NCI-H1694 treated with DMSO at 0.1 percent for 48 hours (cell line): ENCODE measurements around the gene RP2.

Experiments
- DNase-seq: peaks from one replicate; lab custom pipeline; 2025; lab: John Stamatoyannopoulos, UW

RP2 gene

DNA sequence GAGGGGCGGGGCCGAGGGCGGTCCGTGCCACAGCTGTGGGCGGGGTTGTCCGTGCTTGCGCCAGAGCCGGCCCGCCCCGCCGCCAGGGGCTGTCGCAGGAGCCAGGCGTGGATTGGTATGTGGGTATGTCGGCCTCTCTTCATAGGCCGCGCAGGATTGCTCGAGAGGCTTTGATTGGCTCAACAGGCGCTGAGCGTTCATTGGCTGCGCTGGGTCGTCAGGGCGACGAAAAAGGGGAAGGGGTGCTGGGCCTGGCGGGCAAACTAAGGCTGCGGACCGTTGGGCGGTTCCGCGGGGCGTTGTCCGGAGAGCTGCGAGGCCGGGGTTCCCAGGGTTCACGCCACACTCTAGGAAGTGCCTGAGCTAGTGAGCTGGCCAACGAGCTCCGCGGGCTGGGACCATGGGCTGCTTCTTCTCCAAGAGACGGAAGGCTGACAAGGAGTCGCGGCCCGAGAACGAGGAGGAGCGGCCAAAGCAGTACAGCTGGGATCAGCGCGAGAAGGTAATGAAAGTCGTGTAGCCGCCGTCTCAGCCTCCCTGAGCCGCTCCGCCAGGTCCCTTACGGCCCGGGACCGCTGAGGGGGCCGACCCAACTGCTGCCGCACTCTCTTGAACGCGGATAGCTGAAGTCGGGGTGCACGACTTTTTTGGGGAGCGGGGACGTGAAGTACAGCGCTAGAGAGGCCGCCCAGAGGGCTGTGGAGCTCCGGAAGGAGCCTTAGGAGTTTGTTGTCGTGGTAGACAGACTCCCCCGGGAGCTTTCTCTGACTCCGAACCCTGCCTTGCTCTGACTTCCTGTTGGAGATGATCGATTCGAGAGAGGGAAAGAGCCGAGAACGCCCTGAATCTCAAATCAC is at the start of gene RP2:
RP2 (plus strand) TSS at position 343 of the 857 bp plus-strand sequence; CDS start at position 401, 58 bp downstream.
- peak; percentile 92 for DNase-seq

DNA sequence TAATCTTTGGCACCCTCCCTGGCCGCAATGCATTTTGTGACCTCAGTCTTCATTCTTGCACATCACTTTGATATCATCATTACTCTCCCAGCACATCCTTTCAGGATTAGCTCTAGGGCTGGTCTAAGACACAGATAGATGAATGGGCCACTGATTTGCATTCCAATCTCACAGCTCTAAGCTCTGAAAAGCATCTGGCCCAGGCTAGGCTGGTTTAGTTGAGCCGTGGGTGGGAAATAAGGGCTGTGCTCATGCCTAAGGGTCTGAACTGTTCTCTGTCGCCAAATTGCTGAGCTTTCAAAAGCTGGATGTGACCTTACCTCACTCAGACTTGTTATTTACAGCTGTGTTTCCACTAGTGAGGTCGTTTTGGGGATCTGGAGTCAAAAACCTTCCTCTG is 47.9 kb upstream of the RP2 start:
- no peak for DNase-seq

DNA sequence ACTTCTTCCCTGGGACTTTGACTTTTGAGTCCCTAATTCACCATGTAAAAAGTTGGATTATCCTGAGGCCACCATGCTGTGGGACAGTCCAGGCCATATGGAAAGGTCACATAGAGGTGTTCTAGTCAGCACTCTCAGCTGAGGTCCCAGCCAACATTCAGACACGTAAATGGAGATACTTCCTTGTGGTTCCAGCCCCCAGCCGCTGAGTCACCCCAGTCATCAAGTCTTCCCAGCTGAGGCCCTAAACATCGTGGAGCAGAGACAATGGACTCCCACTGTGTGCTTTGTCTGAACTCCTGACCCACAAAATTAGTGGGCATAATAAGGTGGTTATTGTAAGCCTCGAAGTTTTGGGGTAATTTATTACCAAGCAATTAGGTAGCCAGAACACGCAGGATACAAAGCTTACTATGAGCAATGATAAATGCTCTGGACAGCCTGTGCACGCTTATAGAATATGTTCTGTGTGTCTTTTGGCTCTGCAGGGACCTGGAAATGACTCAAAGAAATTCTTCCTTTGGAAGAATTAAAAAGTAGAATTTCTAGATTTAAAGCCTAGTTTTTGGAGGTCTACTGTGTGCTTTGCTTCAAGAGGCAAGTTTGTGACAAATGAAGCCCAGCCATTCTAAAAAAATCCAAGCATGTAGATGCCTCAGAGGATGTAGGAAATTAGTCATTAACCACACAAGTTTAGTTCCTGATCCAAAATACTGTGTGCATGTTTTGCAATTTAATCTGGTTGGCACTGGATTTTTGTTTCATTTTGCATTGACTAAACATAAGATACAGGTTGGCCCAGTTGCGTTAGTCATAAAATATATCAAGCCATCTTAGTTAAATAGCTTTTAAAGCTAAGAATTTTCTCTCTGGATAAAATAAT is 44.7 kb upstream of the RP2 start:
- DNase-seq: no peak

DNA sequence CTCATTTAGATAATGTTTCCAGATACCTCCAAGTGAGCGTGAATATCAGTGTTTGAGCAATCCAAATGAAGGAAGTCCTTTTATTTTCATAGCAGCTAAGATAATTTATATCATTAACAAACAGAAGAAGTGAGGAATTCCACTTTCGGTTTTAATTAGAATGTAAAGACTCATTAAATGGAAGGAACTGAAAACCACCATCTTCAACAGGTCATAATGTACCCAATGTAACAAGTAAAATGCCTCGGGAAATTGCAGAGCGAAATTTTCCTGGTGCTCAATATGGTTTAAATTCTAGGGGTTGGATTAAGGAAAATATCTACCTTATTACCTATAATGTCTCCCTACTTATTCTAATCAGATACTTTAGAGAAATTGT is 44.0 kb upstream of the RP2 start:
- no peak for DNase-seq

DNA sequence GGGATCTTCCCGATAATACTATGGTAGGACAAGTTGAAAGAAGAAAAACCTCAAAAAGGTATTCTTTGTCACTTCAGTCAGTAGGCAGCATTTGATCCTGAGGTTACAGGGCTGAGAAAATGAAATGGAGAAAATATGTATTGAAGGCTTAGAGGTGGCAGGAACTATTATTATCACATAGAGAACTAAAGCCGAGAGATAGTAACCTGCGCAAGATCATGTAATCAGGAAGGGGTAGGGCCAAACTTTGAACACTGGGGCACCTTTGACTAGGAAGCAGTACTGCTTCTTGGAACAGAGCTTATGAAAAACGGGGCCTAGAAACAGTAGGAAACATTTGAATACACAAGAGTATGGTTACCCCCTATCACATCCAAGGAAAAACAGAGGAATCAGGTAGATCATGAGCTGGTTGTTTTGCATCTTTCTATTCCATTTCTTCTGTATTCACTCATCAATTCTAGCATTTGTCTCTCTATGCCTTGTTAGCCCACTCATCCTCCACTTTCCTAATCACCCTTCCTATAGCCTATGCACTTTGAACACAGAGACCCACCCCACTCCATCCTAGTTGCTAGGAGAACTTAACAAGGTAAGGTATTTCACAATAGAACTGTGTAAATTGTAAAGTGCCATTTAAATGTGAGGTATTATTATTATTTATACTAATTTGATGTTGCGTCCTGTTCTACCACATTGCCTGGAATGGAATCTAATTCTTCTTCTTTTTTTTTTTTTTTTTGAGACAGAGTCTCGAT is 43.3 kb upstream of the RP2 start:
- no peak for DNase-seq

DNA sequence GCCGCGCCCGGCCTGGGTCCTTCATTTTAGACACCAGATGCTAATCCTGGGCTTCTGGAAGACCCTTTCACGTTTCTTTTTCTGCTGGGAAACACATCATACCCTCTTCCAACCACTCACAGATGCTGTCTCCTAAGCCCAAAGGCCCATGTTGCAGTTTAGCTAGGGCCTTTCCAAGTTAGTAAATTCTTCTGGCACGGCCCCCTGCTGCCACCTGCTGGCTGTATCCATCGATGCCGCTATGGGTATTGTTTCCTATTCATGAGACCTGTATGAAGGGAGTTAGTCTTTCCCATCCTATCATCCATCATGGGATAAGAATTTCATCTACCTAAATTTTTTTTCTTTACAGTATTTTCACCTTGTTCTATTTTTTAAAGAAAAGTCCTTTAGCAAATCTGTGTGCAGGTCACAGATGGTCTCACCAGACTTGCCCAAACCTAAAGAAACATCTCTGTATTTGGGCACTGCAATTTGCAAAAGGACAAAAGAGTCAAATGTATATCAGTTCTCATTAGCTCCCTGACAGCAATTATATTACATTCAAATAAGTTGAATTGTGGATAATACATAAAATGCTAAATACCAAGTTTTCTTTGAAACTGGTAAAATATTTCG is 40.2 kb upstream of the RP2 start:
- DNase-seq: peak; percentile 60

DNA sequence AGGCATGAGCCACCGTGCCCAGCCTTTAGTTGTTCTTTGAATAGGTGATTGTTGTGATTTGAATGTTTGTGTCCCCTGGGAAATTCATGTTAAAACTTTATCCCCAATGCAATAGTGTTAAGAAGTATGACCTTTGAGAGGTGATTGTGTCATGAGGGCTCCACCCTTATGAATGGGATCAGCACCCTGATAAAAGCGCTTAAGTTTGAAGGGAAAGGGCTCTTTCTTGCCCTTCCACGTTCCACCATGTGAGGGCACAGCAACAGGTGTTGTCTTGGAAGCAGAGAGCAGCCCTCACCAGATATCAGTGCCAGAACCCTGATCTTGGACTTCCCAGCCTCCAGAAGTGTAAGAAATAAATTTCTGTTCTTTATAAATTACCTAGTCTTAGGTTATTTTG is 33.7 kb upstream of the RP2 start:
- DNase-seq: no peak

DNA sequence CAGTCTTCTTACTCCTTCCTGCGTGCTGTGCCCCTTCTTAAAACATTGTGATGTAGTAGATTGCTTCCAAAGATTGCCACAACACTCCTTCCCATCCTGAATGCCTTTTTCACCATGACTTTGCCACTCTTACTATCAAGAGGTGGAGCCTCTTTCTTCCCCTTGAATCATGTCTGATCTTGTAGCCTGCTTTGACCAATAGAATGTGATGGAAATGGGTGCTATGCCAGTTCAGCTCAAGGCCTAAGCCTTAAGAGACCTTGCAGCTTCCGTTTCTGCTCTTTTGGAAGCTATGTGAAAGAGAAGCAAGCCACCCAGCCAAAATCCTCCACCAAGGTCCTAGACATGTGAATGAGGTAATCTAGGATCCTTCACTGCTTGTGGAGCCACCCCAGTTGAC is 31.6 kb upstream of the RP2 start:
- DNase-seq: no peak

DNA sequence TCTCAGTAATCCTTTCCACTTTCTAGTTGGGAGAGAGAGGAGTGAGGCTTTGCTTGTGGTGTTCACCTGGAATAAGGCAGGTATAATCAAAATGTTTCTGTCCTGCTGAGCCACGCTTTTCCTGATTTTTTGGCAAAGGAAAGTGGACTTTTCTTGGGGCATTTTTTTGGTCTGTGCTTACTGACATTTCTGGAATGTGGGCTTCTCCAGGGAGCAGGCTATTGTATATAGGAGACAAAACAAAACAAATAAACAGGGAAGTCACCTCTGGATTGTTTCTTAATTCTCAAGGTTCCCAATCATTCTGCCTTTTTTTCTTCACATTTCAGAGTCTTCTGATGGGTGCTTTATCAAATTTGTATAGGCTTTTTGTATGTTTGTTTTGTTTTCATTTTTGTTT is 25.7 kb upstream of the RP2 start:
- no peak for DNase-seq

DNA sequence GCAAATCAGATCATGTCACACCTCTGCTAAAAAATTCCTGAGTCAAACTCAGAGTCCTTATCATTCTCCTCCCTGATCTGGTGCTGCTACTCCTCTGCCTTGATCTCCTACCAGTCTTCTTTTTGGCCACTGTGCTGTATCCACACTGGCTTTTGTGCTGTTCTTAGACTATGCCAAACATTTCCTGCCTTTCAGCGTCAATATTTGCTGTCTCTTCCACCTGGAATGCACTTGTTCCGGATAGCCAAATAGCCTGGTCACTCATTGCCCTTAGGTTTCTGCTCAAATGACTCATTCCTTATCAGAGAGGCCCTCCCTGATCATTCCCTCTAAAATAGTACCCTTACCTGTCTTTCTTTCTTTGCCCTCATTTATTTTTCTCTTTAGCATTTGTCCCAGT is 24.4 kb upstream of the RP2 start:
- no peak for DNase-seq

DNA sequence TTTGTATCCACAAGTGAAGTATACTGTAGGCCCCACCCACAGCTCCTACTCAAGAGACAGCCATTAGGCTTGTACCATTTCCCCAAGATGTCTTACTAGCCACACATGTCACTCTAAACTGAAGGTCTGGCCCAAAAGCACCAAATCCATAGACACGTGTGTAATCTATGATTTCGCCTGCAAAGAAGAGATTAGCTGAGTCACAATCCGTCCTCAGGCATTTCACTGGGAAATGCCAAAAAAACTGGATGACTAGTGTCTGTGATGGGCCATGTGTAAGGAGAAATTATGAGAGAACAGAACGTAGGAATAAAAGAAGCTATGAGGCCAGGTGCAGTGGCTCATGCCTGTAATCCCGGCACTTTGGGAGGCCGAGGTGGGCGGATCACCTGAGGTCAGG is 21.9 kb upstream of the RP2 start:
- no peak for DNase-seq

DNA sequence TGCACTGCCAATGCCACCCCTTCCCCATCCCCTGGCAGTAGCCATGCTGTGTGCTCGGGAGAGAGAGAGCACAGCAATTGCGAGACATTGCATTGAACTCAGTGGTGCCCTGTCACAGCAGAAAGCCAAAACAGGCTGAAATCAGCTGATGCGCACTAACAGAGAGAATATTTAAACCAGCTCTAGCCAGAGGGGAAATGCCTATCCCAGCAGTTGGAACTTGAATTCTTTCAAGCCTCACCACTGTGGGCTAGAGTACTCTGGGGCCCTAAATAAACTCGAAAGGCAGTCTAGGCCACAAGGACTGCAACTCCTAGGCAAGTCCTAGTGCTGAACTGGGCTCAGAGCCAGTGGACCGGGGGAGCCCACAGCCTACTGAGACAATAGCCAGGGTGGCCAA is 17.7 kb upstream of the RP2 start:
- no peak for DNase-seq

DNA sequence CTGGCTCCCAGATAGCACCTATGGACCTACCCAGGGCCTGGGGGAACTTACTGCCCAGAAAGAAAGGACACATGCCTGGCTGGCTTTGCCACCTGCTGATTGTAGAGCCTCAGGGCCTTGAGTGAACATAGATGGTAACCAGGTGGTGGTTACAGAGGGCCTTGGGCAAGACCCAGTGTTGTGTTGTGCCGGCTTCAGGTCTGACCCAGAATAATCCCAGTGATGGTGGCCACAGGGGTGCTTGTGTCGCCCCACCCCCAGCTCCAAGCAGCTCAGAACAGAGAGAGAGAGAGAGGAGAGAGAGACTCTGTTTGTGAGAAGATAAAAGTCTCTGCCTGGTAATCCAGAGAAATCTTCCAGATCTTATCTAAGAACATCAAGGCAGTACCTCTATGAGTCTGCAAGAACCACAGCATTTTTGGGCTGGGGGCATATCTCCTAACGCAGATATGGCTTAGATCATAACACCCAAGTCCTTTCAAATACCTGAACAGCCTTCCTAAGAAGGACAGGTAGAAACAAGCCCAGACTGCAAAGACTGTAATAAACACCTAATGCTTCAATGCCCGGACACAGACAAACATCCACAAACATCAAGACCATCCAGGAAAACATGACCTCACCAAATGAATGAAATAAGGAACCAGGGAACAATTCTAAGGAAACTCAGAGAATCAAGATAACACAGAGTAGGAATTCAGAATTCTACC is 16.3 kb upstream of the RP2 start:
- no peak for DNase-seq

DNA sequence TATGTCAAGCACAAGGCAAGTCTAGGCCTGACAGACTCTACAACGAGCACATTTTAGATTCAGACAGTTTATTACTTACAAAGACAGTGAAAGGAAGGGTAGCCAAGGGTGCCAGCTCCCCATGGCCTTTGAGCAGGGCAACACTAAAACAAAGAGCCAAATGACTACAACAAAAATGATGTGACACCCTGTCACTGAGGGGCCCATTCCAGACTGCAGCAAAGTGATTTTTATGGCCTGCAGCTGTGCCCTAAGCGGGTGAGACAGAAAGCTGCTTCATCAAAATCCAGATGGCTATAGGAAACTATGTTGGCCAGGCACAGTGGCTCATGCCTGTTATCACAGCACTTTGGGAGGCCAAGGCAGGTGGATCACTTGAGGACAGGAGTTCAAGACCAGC is 13.4 kb upstream of the RP2 start:
- DNase-seq: no peak

DNA sequence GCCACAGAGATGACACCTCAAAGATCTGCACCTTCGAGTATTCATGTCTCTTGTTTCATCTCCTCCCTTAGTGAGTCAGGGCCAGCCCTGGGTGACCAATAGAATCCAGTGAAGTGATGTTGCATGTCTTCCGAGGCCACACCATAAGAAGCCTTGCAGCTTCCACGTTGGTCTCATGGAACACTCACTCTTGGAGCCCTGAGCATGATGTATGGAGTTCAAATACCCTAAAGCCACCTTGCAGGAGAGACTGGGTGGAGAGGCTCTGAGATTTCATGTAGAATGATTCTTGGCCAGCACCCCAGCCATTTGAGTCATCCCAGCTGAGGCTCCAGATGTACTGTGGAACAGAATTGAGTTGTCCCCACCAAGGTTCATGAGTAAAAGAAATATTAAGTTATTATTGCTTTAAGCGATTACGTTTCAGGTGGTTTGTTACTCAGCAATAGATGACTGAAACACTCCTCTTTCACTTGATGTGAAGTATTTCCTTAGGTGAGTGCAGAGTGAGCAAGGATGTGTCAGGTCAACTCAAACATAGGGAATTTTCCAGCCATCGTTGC is 5.0 kb upstream of the RP2 start:
- no peak for DNase-seq

DNA sequence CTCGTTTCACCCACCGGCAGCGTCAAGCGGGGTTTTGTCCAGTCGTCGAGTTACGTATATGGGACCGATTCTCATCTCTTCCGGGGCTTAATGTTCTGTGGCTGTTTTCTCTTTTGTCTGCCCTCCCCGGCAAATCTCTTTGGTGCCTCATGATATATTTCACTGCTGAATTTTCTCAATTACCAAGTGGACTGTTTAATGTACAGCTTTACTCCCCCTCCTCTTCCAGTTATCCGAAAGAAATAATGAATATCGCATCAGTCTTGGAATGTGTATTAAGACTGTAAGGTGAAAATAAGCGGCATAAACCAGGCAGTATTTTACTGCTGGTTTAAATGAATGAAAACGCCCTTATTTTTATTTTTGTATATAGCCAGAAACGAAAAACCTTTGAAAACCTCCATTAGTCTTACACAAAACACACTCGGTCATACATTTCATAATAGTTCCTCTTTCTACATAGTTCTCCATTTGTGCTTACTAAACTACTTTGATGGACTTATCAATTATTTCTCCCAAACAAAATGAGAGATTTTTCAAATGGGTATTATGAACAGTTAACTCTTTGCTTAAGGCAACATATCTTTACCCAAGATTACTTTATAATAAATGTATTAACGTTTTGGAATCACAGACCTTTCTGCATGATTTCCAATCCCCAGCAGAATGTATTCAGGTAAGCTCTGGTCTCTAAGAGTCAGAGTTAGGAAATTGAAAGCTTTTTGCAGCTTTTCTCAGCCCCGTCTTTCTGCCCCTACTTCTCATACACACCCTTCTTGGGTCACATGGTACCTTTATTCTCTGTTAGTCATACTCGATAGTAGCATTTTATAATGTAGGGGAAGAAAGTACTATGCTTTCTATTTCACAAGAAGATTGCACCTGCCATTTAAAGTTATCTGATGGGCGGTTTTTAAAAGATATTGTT is 979 bp downstream of the RP2 start:
- DNase-seq: no peak

DNA sequence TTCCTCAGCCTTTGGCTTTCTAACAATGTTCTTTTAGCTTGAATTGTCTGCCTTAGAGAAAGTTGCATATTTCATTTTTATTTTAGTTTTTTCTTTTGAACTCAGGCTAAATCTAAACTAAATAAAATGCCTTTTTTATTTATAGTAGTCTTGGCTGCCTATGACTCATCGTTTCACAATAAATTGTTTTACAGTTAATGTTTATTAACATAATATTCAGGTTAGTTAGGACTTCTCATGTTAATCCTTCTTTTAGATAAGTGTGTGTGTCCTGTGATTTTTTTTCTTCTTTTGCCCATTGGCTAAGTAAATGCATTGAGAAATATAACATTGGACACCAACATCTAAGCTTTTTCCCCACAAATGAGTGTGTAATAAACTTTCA is 1.6 kb downstream of the RP2 start:
- no peak for DNase-seq

DNA sequence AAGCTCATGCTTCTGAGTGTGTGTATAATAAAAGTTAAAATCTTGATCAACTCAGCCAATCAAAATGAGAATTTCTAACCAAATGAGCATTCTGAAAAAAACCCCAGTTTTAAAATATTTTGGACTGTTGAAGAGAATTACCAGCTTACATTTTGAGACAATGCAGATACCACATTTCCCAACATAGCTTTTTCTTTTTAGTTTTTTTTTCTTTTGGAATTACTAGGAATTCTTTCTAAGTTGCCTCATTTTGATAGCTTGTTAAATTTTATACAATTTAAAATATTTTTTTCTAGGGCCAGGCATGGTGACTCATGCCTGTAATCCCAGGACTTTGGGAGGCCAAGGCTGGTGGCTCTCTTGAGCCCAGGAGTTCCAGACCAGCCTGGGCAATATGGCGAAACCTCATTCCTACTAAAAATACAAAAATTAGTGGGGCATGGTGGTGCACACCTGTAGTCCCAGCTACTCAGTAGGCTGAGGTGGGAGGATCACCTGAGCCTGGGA is 2.2 kb downstream of the RP2 start:
- no peak for DNase-seq

DNA sequence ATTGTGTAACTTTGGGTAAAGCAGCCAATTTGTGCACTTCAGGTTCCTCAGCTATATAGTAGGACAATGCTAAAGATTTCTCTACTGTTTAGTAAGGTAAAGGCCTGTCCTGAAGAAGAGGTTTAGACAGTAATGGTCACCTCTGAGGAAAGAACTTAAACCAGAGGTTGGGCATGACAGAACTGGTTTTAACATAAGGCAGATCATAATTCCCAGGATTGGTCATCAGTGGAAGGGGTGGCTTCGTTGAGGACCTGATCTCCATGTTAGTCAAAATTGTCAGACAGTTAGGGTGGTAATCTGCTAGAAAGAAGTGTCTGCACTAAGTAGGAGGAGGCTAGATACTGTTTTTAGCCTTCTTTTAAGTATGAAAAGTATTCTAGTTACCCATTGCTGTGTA is 4.1 kb downstream of the RP2 start:
- DNase-seq: no peak

DNA sequence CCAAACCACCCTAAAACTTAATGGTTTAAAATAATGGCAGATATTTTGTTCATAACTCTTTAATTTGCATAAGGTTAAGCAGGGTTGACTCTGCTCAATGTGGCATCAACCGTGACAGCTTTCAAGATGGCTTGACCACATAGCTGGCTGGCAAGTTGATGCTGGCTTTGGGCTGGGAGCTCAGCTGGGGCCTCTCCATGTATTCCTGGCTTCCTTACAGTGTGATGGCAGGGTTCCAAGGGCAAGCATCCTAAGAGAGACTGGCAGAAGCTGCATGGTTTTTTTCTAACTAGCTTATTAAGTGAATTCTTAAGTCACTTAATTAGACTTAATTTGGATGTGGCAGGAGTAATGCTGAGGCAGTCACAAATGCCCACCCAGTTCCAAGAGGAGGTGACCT is 4.5 kb downstream of the RP2 start:
- peak; percentile 5 for DNase-seq
